Astrocyte of the cerebellum (primary cell): ENCODE data around the gene EML1.

Experiments used
- DNase-seq: peaks from one replicate; pipeline ENCODE4 v3.0.0-alpha.2; 2011; ENCODE audit warnings: low read depth
- H3K4me3 ChIP-seq: 2 replicates; pipeline ENCODE4 v1.5.1; 2011; ENCODE audit warnings: mild to moderate bottlenecking, low read depth, low read length, moderate library complexity
- CTCF ChIP-seq: IDR thresholded peaks from 2 replicates; pipeline ENCODE4 v1.5.1; 2012; ENCODE audit warnings: low read length, low read depth, moderate library complexity, mild to moderate bottlenecking; ENCODE audit errors: missing control alignments
- in situ Hi-C: cut with HindIII; loops from 2 replicates; pipeline ENCODE4 v1.10.0; 2017; ENCODE audit warnings: low sequenced_read_pairs

EML1 gene

GRCh38 chr14:99891900-99892299 is 98.7 kb downstream of the EML1 start:
- H3K4me3 ChIP-seq = no peak overlapping the region
- TF ChIP-seq CTCF = no peak
- no peak for DNase-seq
- in situ Hi-C loops = loop anchor here (5.0 kb wide), 2 partner anchors 40 to 170 kb away; no protein-coding TSS in a partner anchor

DNA sequence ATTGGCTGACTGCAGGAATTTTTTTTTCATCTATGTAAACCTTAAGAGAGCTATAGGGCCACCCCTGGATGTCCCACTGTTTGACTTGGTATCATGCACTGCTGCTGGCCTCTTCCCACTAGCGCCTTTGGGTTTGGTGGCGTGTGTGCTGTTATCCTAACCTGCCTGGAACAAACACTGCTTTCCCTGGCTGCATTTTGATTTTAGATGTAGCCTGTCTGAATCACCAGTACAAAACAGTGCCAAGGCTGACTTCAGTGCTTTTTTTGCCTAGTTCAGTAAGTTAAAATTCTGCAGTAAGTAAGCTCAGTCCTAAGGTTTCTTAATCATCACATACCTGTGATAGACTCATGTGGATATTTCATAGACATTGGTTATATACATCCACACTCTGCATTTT is 99.2 kb downstream of the EML1 start:
- no peak for TF ChIP-seq CTCF
- no peak for DNase-seq
- no peak overlapping the region for H3K4me3 ChIP-seq
- in situ Hi-C loops = loop anchor here (5.0 kb wide), 2 partner anchors 40 to 170 kb away; no protein-coding TSS in a partner anchor

GRCh38 chr14:99896361-99896760 is 103.1 kb downstream of the EML1 start:
- no peak for TF ChIP-seq CTCF
- no peak overlapping the region for H3K4me3 ChIP-seq
- DNase-seq = no peak
- in situ Hi-C loops = no loop called here

DNA sequence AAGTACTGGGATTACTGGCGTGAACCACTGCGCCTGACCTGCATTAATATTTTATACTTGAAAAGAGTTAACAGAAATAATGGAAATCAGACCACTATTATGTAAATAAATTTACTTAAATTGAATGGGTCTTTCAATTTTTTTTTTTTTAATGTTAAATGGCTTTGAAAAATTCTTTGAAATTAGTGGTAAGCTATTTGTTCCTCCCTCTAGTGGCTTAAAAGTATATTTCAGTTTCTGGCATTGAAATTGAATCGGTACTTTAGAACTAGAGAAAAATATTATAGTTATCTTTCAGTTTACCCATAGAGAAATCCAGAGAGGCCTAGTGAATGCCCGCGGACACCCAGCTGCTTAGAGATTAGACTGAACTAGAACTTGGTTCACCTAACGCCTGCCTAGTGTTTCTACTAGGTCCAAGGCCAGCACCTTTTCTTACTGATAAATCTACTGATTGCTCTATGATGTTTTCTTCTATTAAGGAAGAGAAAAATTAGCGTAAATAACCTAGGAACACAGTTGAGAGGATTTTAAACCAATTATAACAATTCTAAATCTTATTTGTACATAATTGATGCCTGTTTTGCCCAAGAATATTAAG is 106.5 kb downstream of the EML1 start:
- peak; percentile 18 for DNase-seq
- H3K4me3 ChIP-seq = no peak overlapping the region
- in situ Hi-C loops = no loop called here
- TF ChIP-seq CTCF = peak; percentile 26

GRCh38 chr14:99902925-99903324 is 109.7 kb downstream of the EML1 start:
- TF ChIP-seq CTCF = no peak
- DNase-seq = no peak
- no peak overlapping the region for H3K4me3 ChIP-seq
- in situ Hi-C loops = no loop called here

GRCh38 chr14:99904506-99904905 is 111.3 kb downstream of the EML1 start:
- H3K4me3 ChIP-seq = no peak overlapping the region
- in situ Hi-C loops = no loop called here
- no peak for TF ChIP-seq CTCF
- DNase-seq = no peak
